GM18526 (cell line): ENCODE measurements around the gene NT5E.

Source experiments
- POLR2A ChIP-seq: IDR thresholded peaks from 3 replicates; pipeline ENCODE4 v1.6.1; 2011; ENCODE audit not compliant: insufficient read length; ENCODE audit errors: extremely low read depth

The NT5E gene

DNA sequence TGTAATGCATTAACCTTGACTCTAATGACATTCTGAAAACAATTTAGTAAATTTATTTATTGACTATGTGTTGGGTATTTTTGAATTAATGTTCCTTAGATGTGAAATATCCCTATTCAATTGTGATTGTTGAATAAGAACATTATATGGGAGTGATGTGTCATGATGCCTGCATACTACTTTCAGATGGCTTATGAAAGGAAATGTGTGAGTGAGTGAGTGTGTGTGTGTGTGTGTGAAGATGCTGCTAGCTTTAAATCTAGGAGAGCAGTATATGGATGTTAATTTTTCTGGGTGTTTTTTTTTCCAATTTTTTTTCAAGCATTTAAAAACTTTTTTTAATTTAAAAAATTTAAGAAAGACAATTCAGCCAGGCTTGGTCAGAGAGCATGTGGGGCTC is 32.5 kb upstream of the NT5E start:
- TF ChIP-seq POLR2A, result no peak

DNA sequence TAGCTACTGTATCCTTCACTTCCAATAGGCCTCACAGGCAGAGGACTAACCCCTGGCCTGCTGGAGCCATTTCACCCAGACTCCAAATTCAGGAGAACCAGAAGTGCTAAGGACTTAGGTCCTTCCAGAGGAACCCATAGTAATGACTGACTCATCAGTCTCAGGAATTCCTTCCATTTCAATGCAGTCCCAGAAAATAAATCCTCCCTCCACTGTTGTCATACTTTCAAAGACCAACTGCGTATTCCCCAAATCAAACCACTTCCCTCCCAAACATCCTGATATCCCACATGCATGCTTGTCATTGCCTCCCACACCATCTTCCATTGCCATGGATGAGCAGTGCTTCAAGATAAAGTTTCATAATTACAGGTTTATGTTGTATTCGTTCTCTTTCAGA is 31.8 kb upstream of the NT5E start:
- no peak for TF ChIP-seq POLR2A

DNA sequence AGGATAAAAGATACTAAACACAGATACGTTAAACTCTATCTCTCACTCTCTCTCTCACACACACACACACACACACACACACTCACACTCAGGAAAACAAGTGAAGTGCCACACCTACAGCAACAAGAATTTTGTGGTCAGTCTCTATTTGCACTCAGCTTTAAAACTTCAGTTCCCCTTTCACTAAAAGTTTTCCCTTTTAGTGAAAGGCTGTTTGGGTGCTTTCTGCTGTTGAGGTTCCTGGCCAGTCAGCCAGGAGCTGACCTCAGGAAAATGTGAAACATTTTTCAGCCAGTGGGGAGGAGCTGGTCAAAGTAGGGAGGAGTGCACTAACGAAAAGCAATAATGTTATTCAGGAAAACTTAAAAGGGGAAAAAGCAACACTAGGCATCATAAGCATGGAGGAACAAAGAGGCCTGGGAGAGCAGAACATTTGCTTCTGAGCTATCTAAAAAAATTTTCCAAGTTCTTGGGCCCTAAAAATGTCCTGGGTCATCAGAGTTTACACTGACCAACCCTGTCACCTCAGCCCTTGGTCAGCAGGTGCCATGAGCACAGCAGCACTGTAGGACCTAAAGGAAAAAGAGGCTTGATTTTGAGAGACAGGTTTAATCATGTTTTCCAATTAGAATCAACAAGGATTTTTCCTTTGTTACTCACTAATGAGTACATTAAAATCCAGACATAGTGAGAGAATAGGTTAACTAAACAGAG is 30.7 kb upstream of the NT5E start:
- no peak for TF ChIP-seq POLR2A

DNA sequence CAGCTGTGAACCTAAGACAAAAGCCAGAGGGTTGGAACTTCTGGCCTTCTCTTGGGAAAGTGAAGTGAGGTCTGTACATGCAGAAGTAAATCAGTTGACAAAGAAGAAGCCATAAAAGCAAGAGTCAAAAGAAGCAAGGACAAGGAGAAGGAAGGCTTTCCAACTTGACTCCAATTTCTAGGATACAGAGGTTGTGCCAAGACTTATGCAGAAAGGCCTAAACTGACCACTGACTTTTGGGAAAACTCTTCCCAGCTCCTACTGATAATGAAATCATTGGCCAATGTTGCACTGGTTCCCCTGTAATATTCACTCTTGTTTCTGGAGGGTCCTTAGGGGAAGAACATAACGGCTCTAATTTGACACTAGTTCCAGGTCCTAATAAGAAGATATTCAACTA is 29.3 kb upstream of the NT5E start:
- TF ChIP-seq POLR2A, result no peak

DNA sequence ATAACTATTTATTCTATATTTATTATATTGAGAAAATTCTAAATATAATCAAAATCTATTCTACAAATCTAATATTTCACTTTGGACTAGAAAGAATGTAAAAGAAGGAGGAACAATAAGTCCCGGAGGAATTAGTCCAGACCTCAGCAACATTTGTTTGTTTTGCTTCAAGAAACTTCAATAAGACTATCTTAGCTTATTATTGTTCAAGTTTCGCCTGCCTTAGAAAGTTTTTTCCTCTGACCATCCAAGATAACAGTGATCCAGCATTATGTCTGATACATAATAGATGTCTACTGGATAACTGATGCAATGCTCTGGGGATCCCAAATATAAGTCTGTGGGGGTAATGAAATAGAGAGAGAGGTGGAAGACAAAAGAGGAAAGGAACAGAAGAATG is 28.7 kb upstream of the NT5E start:
- no peak for TF ChIP-seq POLR2A

DNA sequence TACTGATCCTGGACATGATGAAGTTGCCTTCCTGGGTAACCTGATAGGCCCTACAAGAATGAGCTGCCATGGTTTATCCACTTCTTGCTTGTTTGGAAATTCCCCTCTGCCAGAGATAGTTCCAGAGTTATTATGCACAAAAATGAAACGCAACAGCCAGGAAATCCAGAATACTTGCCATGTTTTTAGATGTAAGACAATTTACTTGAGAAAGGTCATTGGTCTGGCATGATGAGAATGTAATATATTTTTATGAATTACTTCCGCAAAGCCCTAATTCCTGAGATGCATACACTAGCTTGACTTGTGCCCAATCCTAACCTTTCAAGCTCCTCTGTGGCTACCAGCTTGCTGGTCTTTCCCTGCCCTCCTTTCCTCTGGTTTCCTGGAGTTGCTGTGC is 27.9 kb upstream of the NT5E start:
- TF ChIP-seq POLR2A, result no peak

DNA sequence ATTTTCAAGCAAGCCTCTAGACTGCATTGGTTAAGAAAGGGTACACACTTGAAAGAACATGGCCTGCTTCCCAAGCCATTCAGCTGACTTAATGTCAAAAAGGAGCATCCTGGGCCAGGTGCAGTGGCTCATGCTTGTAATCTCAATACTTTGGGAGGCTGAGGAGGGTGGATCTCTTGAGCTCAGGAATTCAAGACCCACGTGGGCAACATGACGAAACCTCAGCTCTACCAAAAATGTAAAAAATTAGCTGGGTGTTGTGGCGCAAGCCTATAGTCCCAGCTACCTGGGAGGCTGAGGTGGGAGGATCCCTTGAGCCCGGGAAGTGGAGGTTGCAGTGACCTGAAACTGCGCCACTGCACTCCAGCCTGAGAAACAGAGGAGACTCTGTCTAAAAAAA is 26.9 kb upstream of the NT5E start:
- TF ChIP-seq POLR2A, result no peak

DNA sequence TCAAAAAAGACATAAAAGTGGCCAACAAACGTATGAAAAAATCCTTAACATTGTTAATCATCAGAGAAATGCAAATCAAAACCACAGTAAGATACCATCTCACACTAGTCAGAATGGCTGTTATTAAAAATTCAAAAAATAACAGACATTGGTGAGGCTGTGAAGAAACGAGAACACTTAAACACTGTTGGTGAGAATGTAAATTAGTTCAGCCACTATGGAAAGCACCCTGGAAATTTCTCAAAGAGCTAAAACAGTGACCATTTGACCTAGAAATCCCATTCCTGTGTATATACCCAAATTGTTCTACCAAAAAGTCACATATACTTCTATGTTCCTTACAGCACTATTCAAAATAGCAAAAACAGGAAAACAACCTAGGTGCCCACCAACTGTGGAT is 24.9 kb upstream of the NT5E start:
- TF ChIP-seq POLR2A, result no peak

DNA sequence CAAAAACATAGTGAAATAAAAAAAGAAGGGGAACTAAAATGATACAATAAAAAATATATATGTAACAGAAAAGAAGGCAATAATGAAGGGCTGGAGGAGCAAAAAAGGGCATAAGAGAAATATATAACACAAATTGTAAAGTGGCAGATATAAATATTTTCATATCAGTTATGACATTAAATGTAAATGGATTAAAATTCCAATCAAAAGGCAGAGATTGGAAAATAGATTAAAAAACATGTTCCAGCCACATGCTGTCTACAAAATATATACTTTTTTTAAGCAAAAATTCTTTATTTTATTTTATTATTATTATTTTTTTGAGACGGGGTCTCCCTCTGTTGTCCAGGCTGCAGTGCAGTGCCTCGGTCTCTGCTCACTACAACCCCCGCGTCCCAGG is 23.9 kb upstream of the NT5E start:
- TF ChIP-seq POLR2A, result no peak

DNA sequence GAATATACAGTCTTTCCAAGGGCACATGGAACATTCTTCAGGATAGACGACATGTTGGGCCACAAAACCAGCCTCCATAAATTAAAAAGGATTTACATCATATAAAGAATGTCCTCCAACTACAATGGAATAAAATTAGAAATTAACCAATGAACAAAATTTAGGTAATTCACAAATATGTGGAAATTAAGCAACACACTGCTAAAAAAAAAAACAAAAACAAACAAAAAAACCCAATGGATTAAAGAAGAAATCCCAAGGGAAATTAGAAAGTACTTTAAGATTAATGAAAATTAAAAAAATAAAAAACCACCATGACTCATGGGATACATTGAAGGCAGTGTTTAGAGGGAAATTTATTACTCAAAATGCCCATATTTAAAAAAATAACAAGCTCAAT is 21.4 kb upstream of the NT5E start:
- no peak for TF ChIP-seq POLR2A

DNA sequence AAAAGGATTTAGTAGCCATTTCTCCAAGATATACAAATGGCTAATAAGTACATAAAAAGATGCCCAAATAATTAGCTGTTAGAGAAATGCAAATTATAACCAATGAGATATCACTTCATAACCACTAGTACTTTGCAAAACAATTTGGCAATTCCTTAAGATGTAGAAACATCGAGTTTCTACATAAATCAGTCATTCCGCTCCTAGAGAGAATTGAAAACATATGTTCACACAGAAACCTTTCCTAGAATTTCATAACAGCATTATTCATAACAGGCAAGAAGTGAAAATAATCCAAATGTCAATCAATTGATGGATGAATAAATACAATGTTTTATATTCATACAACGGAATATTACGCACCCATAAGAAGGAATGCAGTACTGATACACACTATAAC is 20.5 kb upstream of the NT5E start:
- TF ChIP-seq POLR2A, result no peak

DNA sequence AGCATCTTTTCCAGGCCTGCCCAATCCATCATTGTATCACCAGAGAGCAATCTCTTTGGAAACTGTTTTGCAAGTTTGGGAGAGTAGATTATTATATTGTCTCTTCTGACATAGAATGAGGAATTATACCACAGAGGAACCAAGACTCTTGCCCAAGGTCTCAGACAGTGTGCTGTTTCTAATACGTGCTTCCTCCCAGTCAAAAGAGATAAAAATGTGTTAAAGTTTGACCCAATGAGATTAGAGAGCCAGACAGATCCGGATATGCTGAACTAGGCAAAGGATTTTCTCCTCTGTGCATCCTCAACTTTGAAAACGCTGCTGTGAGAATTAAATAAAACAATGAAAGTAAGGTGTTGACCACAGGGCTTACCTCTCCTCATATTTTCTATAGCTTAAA is 18.6 kb upstream of the NT5E start:
- no peak for TF ChIP-seq POLR2A

DNA sequence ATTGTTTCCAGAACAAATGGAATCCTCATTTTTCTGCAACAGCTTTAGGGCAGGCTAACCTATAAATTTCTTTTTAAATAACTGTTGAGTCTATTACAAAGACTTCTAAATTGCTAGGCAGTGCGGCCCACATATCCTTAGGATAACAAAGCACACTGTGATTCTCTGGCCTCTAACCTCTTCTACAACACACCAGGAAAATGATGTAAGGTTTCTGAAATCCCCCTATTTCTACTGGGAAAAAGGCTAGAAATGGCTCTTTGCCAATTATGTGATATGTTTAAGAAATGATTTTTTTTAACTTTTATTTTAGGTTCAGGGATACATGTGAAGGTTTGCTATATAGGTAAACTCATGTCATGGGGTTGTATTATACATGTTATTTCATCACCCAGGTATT is 17.3 kb upstream of the NT5E start:
- TF ChIP-seq POLR2A, result no peak

DNA sequence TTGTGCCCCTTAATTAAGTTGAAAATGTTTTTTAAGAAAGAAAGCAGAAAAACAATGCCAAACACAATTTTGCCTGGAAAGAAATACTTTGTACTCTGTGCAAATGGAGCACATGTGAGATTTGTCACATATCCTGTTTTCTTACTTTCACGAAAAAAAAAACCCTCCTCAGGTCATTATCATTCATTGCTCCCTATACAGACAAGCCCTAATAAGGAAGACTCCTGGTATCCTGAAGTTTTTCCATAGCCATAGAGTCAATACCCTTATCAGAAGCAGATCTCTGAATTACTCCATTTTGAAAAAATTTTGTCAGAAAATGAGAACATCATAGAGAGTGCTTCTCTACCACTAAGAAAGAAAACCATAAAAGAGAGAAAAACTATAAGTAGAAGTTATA is 14.0 kb upstream of the NT5E start:
- no peak for TF ChIP-seq POLR2A

DNA sequence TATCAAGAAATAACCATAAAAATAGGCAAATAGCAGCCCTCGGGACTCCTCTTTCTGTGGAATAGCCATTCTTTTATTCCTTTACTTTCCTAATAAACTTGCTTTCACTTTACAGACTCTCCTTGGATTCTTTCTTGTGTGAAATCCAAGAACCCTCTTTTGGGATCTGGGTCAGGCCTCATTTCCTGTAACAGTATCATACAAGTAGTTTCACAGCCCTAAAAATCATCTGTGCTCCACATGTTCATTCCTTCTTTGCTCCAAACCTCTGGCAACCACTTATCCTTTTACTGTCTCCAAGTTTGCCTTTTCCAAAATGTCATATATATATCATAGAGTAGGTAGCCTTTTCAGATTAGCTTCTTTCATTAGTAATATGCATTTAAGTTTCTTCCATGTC is 13.5 kb upstream of the NT5E start:
- no peak for TF ChIP-seq POLR2A

DNA sequence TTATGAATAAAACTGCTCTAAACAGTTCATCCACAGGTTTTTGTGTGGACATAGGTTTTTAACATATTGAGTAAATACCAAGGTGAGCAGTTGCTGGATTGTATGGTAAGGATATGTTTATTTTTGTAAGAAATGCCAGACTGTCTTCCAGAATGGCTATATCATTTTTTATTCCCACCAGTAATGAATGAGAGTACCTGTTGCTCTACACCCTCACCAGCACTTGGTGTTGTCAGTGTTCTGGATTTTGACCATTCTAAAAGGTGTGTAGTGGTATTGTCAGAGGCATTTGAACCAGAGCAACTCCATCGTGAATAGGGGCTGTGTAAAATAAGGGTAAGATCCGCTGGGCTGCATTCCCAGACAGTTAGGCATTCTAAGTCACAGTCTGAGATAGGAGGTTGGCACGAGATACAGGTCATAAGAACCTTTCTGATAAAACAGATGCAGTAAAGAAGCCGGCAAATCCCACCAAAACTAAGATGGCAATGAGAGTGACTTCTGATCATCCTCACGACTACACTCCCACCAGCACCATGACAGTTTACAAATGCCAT is 12.9 kb upstream of the NT5E start:
- TF ChIP-seq POLR2A, result no peak
